Vagina (tissue), 2 donors: ENCODE measurements around the gene GAB2.

ENCODE experiments used
- POLR2A ChIP-seq, 2 donors: fragments of 450-650 bp; IDR thresholded peaks; one replicate each; pipeline ENCODE4 v1.6.1; 2017; ENCODE audit warnings: antibody characterized with exemption in 2 of 2, mild to moderate bottlenecking in 2 of 2, moderate library complexity in 2 of 2
- TF ChIP-seq, protein P1 (sequence below), 3 experiments: fragments of 450-650 bp in 2 of 3; fragments of 200-600 bp in 1 of 3; sonication (generic) in 1 of 3; IDR thresholded peaks; one replicate each; pipeline ENCODE4 v1.5.1; 2017 to 2019; ENCODE audit warnings: antibody characterized with exemption in 3 of 3, mild to moderate bottlenecking in 2 of 3, moderate library complexity in 2 of 3

DNA sequence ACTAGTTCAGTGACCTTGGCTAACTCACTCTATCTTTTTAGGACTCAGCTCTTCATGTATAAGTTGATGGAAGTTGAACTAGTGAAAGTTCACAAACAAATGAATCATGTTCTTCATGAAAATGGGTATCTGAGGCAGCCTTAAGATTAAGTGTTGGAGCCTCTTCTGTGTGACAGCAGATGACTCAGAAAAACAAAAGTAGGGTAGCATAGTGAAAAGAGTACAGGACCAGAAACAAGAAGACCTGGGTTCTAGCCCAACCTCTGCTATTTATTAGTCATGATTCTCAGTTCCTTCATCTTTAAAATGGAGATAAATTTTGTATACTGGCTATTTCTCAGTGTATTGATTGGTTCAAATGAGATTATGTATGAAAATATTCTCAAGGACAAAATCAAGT lies 168.7 kb downstream of the GAB2 start:
- TF ChIP-seq, protein P1, sequence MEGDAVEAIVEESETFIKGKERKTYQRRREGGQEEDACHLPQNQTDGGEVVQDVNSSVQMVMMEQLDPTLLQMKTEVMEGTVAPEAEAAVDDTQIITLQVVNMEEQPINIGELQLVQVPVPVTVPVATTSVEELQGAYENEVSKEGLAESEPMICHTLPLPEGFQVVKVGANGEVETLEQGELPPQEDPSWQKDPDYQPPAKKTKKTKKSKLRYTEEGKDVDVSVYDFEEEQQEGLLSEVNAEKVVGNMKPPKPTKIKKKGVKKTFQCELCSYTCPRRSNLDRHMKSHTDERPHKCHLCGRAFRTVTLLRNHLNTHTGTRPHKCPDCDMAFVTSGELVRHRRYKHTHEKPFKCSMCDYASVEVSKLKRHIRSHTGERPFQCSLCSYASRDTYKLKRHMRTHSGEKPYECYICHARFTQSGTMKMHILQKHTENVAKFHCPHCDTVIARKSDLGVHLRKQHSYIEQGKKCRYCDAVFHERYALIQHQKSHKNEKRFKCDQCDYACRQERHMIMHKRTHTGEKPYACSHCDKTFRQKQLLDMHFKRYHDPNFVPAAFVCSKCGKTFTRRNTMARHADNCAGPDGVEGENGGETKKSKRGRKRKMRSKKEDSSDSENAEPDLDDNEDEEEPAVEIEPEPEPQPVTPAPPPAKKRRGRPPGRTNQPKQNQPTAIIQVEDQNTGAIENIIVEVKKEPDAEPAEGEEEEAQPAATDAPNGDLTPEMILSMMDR (IDR thresholded peaks at IDR 0.05) = no peak
- TF ChIP-seq POLR2A (IDR thresholded peaks at IDR 0.05) = no peak
